Right cardiac atrium (tissue), 5 donors: Measurements from ENCODE around the gene CHAD. TPM values are rescaled to one million over a fixed set of nuclear protein-coding genes. Genes with fewer than 3 reads are reported as not detected.

Source experiments
- ATAC-seq, 2 donors: fragments of 200-7000 bp; cut with Tn5 transposase; one replicate each; pipeline versions ENCODE4 v1.8.0 to v1.9.1; 2020; ENCODE audit warnings: moderate library complexity in 2 of 2, mild to moderate bottlenecking in 1 of 2
- DNase-seq, 3 donors: peaks; one replicate each; pipeline ENCODE4 v3.0.0-alpha.2; 2020
- H3K27ac ChIP-seq: one replicate; pipeline ENCODE4 v1.5.1; 2013; ENCODE audit warnings: mild to moderate bottlenecking, low read length, control low read depth, moderate library complexity
- H3K27me3 ChIP-seq: one replicate; pipeline ENCODE4 v1.6.1; 2013; ENCODE audit not compliant: control insufficient read depth, insufficient read depth
- H3K4me1 ChIP-seq: one replicate; pipeline ENCODE4 v1.6.1; 2013; ENCODE audit warnings: low read length; ENCODE audit not compliant: control insufficient read depth, insufficient read depth
- H3K4me3 ChIP-seq: one replicate; pipeline ENCODE4 v1.5.1; 2013; ENCODE audit warnings: low read length, control low read depth
- H3K9me3 ChIP-seq: one replicate; pipeline ENCODE4 v1.6.1; 2013; ENCODE audit warnings: low read length; ENCODE audit not compliant: control insufficient read depth
- WGBS: extraction: QIAGEN DNeasy Blood & Tissue Kit; methylation state at CpG from one replicate; pipeline ENCODE4 v1.1.7; 2013; 5-methylcytosine and 5-hydroxymethylcytosine counted together
- intact Hi-C, 4 donors: fragments of 100-400 bp; cut with DNase I; formaldehyde crosslinking; loops; one replicate each; pipeline versions ENCODE4 v1.11.0 to v1.14.0; 2022 to 2023
- polyA plus RNA-seq: library from polyadenylated mRNA; stranded (reverse); fragments of 200-250 nt; gene quantifications from one replicate; pipeline ENCODE4 v1.2.3, GENCODE V29; 2013
- total RNA-seq, 4 donors: library from RNA; stranded (reverse); fragmentation: NEBNext Ultra II Directional; extraction: Animal tissue kit (Norgen Biotek cat#: 25700); gene quantifications; one replicate each; pipeline ENCODE4 v1.2.1, GENCODE V29; 2021
- donor health status: healthy with polysubstance abuse.
- donor health status: DM: no; HTN: yes; CAD: no.
- donor health status: DM: no; HTN: no; CAD: no.
- donor health status: DM: no; HTN: yes; CAD: no; lungs with severe emphysema.
- donor health status: DM: yes; HTN: yes; CAD: no.

CHAD gene
- total and polyA plus RNA-seq, 5 donors = 0.34 to 1.1 (median 0.57) TPM

DNA sequence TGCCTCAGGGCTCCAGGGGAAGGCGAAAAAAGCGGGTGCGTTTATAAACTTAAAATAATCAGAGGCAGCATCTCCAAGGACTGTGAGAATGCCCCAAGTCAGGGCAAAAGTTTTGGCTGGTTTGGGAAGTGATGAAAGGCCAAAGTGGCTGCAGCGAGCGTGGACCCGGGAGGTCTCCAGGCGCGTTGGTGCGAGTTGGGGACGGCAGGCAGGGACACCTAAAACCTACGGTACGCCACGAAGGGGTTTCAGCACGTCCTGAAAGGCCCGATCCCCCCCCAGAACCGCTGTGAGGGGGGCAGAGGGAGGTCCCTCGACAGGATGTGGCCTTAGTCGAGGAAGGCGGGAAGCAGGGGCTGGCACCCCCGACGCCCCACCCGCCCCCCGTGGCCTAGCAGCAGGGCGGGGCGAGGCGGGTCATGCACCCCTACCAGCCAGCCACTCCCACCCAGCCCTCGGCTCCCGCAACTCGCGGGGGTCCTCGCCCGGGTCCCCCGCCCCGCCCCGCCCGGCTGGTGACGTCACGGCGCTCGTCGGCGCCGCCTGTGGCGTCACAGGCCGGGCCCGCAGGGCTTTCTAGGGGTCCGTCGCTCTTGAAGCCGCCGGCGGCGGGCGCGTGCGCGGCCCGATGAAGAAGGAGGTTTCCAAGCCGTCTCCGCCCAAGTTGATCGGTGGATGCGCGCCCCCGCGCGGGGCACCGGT, 39.3 kb upstream of the CHAD start, which contains the start of gene MYCBPAP:
MYCBPAP (plus strand) TSS at position 569 of the 702 bp plus-strand sequence. CDS start 236 bp downstream, outside the sequence.
- Histone ChIP-seq H3K4me1 (no peaks in the 10 kb centered on the region), H3K9me3 (no peaks in the 10 kb centered on the region), H3K27me3 (no peaks in the 10 kb centered on the region), H3K4me3 (peak within 1 kb of the TSS; percentile 70), H3K27ac (peak within 1 kb of the TSS; percentile 1)
- peak; percentile 92 for ATAC-seq
- intact Hi-C loops = no loop called here
- DNase-seq = peak; percentile 89 to 95 (median 95)
- WGBS = 8% methylated on average over 66 of the region's 66 CpGs

DNA sequence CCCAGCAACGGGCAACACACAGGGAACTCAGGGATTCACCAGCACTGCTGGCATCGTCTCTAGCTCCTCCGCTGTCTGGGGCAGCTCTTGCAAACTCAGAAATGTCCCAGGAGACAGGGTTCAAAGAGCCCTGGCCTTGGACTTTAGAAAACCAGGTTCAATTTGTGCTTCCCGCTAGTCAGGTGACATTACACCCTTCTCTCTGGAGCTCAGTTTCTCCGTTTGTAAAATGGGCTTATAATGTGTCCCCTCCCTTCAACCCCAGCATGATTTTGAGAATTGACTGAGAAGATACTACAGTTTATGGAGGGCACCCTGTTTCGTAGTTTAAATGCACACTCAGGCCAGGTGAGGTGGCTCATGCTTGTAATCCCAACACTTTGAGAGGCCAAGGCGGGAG, 37.6 kb upstream of the CHAD start:
- WGBS = 77% methylated on average over 7 of the region's 7 CpGs
- DNase-seq (peak in 1 of 3 donors; percentile 3), ATAC-seq (no peak)
- H3K4me1 ChIP-seq = no peaks in the 10 kb centered on the region
- H3K27ac ChIP-seq = no peak overlapping the region
- H3K9me3 ChIP-seq = no peaks in the 10 kb centered on the region
- intact Hi-C loops = no loop called here
- H3K27me3 ChIP-seq = no peaks in the 10 kb centered on the region
- H3K4me3 ChIP-seq = no peak overlapping the region

DNA sequence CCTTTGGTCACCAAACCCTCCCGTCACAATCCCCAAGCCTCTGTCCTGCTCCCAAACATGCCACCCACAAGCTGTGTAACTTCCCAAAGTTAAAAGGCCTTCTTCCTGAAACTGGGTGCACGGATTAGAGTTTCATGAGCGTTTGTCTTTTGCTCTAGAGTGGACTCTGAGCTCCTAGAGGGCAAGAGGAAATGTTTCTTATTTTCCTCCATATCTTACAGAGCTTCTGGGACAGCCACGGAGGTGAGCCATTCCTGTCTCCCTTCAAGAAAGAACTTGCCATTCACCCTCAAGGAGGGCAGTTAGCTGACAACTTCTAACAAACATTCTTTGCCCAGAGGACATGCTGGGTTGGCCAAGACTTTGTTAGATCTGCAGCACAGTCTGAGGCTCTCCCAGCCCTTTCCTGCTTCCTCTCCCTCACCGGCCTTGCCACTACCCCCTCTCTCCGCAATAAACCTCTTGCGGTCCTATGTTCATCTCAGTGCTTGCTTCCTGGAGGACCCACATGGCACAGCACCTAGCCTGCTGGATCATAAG, 37.0 kb upstream of the CHAD start:
- no peaks in the 10 kb centered on the region for H3K4me1 ChIP-seq
- WGBS = 62% methylated on average over 7 of the region's 7 CpGs
- H3K4me3 ChIP-seq = no peak overlapping the region
- no peak for ATAC-seq
- intact Hi-C loops = no loop called here
- no peaks in the 10 kb centered on the region for H3K27me3 ChIP-seq
- H3K27ac ChIP-seq = no peak overlapping the region
- peak in 1 of 3 donors; percentile 0 for DNase-seq
- no peaks in the 10 kb centered on the region for H3K9me3 ChIP-seq

- Histone ChIP-seq H3K9me3 (no peaks in the 10 kb centered on the region), H3K4me3 (no peak overlapping the region), H3K4me1 (no peaks in the 10 kb centered on the region), H3K27me3 (no peaks in the 10 kb centered on the region), H3K27ac (no peak overlapping the region)
- WGBS = 88% methylated on average over 9 of the region's 9 CpGs
- no peak for ATAC-seq
- intact Hi-C loops = no loop called here
- no peak for DNase-seq
Measured at GRCh38 chr17:50502301-50502990, 33.8 kb upstream of the CHAD start.

- 35% methylated on average over 5 of the region's 5 CpGs for WGBS
Measured at GRCh38 chr17:50501054-50501453, 32.4 kb upstream of the CHAD start.

GRCh38 chr17:50499721-50500120, 31.0 kb upstream of the CHAD start:
- no peaks in the 10 kb centered on the region for H3K27me3 ChIP-seq
- no peak overlapping the region for H3K27ac ChIP-seq
- 97% methylated on average over 2 of the region's 2 CpGs for WGBS
- no peak overlapping the region for H3K4me3 ChIP-seq
- intact Hi-C loops = no loop called here
- no peaks in the 10 kb centered on the region for H3K4me1 ChIP-seq
- DNase-seq (no peak), ATAC-seq (no peak)
- H3K9me3 ChIP-seq = no peaks in the 10 kb centered on the region

More at GRCh38 chr17:50501054-50501453, 32.4 kb upstream of the CHAD start:
- ATAC-seq (no peak), DNase-seq (peak in 2 of 3 donors; percentile 27 to 56)
- Histone ChIP-seq H3K27me3 (no peaks in the 10 kb centered on the region), H3K4me1 (no peaks in the 10 kb centered on the region), H3K9me3 (no peaks in the 10 kb centered on the region), H3K4me3 (no peak overlapping the region), H3K27ac (no peak overlapping the region)
- intact Hi-C loops = no loop called here

- Histone ChIP-seq H3K27me3 (no peaks in the 10 kb centered on the region), H3K4me1 (no peaks in the 10 kb centered on the region), H3K27ac (no peak overlapping the region), H3K4me3 (no peak overlapping the region), H3K9me3 (no peaks in the 10 kb centered on the region)
- ATAC-seq (no peak), DNase-seq (no peak)
- intact Hi-C loops = no loop called here
Measured at GRCh38 chr17:50499270-50499669, 30.6 kb upstream of the CHAD start.

DNA sequence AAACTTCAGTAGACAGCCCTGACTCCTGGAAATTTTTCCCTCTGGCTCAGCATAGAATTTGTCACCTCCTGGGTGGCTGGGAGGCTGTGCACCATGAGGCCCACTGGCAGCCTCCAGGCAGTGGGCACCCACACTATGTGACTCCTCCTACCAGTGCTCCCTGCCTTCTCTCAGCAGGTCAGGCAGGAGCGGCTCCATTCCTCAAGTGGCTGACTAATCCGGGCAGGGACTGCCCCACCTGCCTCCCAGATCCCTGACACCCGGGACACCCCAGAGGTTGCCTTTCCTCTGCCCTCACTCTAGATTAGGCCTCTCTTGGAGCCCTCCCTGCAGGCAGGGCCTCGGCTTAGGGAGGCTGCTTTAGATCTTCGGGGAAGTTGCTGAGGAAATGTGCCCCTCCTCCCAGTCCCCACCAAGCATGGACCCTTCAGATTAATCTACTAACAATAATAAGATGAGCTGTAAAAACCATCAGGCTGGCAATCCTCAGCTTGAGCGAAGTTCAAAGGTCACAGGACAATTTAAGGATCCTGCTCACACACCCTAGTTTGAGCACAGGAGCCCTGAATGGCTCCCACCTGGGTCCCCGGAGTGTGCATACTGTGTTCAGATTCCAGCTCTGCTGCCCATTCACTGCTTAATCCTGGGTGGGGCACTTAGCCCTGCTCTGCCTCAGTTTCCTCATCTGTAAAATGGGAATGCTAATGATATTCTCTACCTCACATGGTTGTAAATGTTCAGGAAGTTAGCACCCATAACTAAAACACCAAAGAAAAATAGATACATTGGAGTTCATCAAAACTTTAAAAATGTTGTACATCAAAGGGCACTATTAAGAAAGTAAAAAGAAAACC, 29.6 kb upstream of the CHAD start:
- ATAC-seq (no peak), DNase-seq (no peak)

GRCh38 chr17:50495918-50496317, 27.2 kb upstream of the CHAD start:
- WGBS = 95% methylated on average over 8 of the region's 8 CpGs
- ATAC-seq = no peak

More for the DNA sequence above, 29.6 kb upstream of the CHAD start:
- intact Hi-C loops = no loop called here
- 71% methylated on average over 7 of the region's 7 CpGs for WGBS
- Histone ChIP-seq H3K4me1 (no peaks in the 10 kb centered on the region), H3K27me3 (no peaks in the 10 kb centered on the region), H3K27ac (no peak overlapping the region), H3K4me3 (no peak overlapping the region), H3K9me3 (no peaks in the 10 kb centered on the region)

GRCh38 chr17:50495217-50495823, 26.6 kb upstream of the CHAD start:
- 84% methylated on average over 8 of the region's 8 CpGs for WGBS
- Histone ChIP-seq H3K4me3 (no peak overlapping the region), H3K4me1 (no peaks in the 10 kb centered on the region), H3K27me3 (no peaks in the 10 kb centered on the region), H3K9me3 (no peaks in the 10 kb centered on the region), H3K27ac (no peak overlapping the region)
- intact Hi-C loops = no loop called here
- no peak for DNase-seq
- peak in 1 of 2 donors; percentile 16 for ATAC-seq

More at GRCh38 chr17:50495918-50496317, 27.2 kb upstream of the CHAD start:
- H3K4me1 ChIP-seq = no peaks in the 10 kb centered on the region
- H3K27ac ChIP-seq = no peak overlapping the region
- H3K9me3 ChIP-seq = no peaks in the 10 kb centered on the region
- H3K27me3 ChIP-seq = no peaks in the 10 kb centered on the region
- DNase-seq = no peak
- H3K4me3 ChIP-seq = no peak overlapping the region
- intact Hi-C loops = no loop called here
